Effector memory CD4-positive, alpha-beta T cell (primary cell): Measurements from ENCODE around the gene TSHZ2.

Experiments
- DNase-seq, 3 donors: peaks; one replicate each; pipeline ENCODE4 v3.0.0-alpha.2; 2020
- H3K27ac ChIP-seq: 2 replicates; pipeline ENCODE4 v1.7.0; 2013; ENCODE audit warnings: mild to moderate bottlenecking, low read length, moderate library complexity; ENCODE audit not compliant: insufficient read depth, poor library complexity, severe bottlenecking
- H3K27me3 ChIP-seq: replicated peaks from 2 replicates; pipeline ENCODE4 v1.7.0; 2013; ENCODE audit warnings: mild to moderate bottlenecking, low read length; ENCODE audit not compliant: insufficient read depth, control insufficient read depth, poor library complexity, severe bottlenecking
- H3K36me3 ChIP-seq: 2 replicates; pipeline ENCODE4 v1.7.0; 2013; ENCODE audit warnings: mild to moderate bottlenecking, low read length, moderate library complexity; ENCODE audit not compliant: control insufficient read depth, insufficient read depth
- H3K4me1 ChIP-seq: 2 replicates; pipeline ENCODE4 v1.7.0; 2013; ENCODE audit warnings: low read length, mild to moderate bottlenecking; ENCODE audit not compliant: control insufficient read depth, insufficient read depth, poor library complexity, severe bottlenecking
- H3K4me3 ChIP-seq: 2 replicates; pipeline ENCODE4 v1.7.0; 2013; ENCODE audit warnings: low read length, low read depth, mild to moderate bottlenecking; ENCODE audit not compliant: insufficient read depth, poor library complexity, severe bottlenecking
- H3K9me3 ChIP-seq: 2 replicates; pipeline ENCODE4 v1.7.0; 2013; ENCODE audit warnings: mild to moderate bottlenecking, low read length, moderate library complexity; ENCODE audit not compliant: control insufficient read depth

Gene TSHZ2

GRCh38 chr20:53133628-53134027 is 161.5 kb downstream of the TSHZ2 start:
- no peaks in the 10 kb centered on the region for H3K36me3 ChIP-seq
- no peak overlapping the region for H3K4me3 ChIP-seq
- no peak overlapping the region for H3K27ac ChIP-seq
- DNase-seq = no peak
- H3K4me1 ChIP-seq = no peaks in the 10 kb centered on the region
- no peaks in the 10 kb centered on the region for H3K27me3 ChIP-seq
- H3K9me3 ChIP-seq = no peaks in the 10 kb centered on the region

- no peaks in the 10 kb centered on the region for H3K4me1 ChIP-seq
- no peak overlapping the region for H3K4me3 ChIP-seq
- H3K27ac ChIP-seq = no peak overlapping the region
- no peaks in the 10 kb centered on the region for H3K36me3 ChIP-seq
- no peaks in the 10 kb centered on the region for H3K9me3 ChIP-seq
- DNase-seq = no peak
- no peaks in the 10 kb centered on the region for H3K27me3 ChIP-seq
These were observed 164.3 kb downstream of the TSHZ2 start for GRCh38 chr20:53136473-53136872.

DNA sequence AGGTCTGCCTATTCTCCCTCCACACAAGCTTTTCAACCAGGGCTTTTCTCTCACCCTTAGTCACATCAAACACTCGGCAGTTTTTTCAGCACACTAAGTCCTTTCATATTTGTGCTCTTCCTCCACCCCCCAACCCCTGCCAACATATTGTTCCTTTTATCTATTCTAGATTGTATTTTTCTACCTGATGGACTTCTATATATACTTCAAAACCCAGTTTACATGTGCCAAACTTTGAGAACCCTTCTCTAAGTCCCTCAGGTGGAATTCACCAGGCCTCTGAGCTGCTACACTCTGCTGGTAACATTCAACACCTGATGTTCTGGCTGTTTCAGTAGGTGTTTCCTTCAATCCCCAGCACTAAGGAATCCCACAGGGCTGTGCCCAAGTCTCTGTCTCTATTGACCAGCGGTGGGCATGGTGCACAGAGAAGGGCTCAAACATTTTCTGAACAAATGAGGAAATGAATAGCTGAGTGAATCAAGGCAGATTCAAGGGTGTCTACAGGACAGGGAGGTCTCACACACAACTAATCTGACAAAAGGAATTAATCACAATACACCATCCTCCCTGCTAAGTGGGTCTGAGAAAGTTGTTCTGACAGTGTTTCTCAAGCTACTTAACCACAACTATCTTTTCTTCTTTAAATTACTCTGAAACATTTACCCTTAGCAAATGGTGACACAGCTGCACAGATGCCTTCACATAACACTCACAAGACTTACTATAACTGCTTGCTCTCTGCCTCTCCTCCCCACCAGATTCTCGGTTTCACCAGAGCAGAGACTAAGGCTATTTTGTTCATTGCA is 166.5 kb downstream of the TSHZ2 start:
- no peak overlapping the region for H3K27ac ChIP-seq
- H3K4me1 ChIP-seq = no peaks in the 10 kb centered on the region

DNA sequence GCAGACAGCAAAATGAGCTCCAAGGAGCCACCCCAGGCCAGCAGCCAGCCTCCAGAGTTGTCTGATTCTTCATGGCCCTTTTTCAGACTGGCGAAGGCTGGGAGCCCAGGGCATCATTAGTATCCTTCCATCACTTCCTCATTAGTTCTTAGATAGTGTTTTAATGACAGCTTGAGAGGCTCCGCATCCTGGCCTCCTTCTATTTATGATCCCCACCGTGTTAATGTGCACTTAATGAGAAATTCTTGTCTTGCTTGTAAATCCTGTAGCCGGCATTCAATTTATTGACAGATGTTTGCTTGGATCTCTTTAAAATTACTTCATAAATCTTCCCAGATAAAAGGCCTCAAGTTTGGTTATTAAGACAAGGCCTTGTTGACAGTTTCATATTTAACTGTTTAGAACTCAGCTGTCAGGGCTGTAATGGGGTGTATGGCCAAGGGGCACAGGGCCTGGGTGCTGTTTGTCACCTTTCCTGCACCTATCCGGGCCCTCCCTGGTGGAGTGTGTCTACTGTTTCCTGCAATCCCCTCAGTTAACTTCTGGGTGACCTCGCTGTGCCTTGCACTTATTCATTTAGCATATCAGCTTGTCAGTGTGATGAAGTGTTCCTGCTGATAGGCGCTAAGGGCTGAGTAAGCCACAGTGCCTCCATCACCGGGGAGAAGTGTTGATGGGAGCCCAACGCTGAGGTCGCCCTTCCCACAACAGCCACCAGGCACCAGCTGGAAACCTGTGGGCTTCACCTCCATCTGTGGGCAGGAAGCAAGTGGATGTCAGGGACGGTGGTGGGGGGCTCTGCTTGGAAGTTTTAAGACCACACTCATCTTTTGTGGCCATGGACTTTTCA is 169.3 kb downstream of the TSHZ2 start:
- no peaks in the 10 kb centered on the region for H3K9me3 ChIP-seq
- no peaks in the 10 kb centered on the region for H3K27me3 ChIP-seq
- no peaks in the 10 kb centered on the region for H3K36me3 ChIP-seq
- no peaks in the 10 kb centered on the region for H3K4me1 ChIP-seq
- no peak for DNase-seq
- H3K4me3 ChIP-seq = no peak overlapping the region
- no peak overlapping the region for H3K27ac ChIP-seq

More for the DNA sequence above, 166.5 kb downstream of the TSHZ2 start:
- H3K9me3 ChIP-seq = no peaks in the 10 kb centered on the region
- no peaks in the 10 kb centered on the region for H3K36me3 ChIP-seq
- no peak overlapping the region for H3K4me3 ChIP-seq
- DNase-seq = no peak
- H3K27me3 ChIP-seq = no peaks in the 10 kb centered on the region

DNA sequence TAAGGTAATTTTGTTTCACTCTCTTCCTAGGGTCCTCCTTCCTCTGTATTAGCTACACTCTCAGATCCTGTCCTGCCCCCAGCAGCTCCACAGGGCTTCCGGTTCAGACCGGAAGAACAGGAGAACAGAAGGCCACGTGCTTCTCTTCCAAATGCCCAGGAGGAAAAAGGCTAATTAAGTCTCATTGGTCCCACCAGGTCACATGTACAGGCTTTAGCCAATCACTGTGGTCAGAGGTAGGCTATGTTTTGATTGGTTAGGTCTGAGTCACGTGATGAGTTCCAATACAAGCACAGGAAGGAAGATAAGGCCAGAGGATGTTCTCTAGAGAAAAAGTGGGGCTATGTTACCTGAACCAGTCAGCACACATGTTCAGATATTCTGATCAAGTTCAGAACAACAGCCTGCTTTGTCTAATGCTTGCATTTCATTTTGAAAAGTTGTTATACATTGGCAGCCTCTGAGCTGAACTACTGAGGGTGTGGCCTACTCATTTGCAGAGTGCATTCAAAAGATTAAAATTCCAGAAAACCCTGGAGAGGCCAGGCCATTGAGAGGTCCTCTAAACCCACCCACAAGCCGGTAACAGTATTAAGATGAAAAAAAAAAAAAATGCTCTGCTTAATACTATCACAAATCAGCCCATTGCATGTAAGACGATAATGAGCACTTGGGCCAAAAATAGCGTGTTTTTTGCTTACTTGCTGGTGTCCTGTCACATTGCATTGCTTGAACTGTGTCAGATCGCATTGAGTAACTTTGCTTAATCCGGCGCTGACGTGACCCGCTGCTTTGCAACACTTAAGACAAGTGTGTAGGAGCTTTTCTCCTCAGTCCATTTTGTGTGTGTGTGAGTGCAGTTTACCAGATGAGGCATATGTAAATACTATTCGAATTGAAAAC is 170.3 kb downstream of the TSHZ2 start:
- Histone ChIP-seq H3K4me3 (no peak overlapping the region), H3K4me1 (no peaks in the 10 kb centered on the region), H3K36me3 (no peaks in the 10 kb centered on the region), H3K27ac (no peak overlapping the region), H3K9me3 (no peaks in the 10 kb centered on the region), H3K27me3 (no peaks in the 10 kb centered on the region)
- DNase-seq = no peak

- Histone ChIP-seq H3K27me3 (no peaks in the 10 kb centered on the region), H3K9me3 (no peaks in the 10 kb centered on the region), H3K4me1 (no peaks in the 10 kb centered on the region), H3K27ac (no peak overlapping the region), H3K36me3 (no peaks in the 10 kb centered on the region), H3K4me3 (no peak overlapping the region)
- no peak for DNase-seq
These were observed 174.2 kb downstream of the TSHZ2 start for GRCh38 chr20:53146201-53146891.

DNA sequence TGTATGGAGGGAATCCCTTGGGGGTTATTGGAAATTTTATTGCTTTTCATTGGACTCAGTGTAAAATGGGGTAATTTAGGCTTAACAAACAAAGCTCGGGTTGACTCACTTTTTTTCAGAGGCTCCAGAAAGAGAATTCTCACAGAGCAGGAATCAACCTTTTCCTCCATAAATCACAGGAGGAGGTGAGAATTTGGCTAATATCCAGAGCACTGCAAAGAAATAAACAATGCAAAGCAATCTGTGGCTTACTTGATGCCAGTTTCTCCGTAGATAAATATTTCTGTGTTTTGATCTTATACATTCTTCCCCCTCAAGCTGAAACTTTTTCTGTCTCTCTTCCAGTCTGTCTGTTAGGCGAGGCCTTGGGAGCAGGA is 176.6 kb downstream of the TSHZ2 start:
- H3K4me1 ChIP-seq = no peaks in the 10 kb centered on the region
- no peak overlapping the region for H3K4me3 ChIP-seq
- no peak for DNase-seq
- no peaks in the 10 kb centered on the region for H3K27me3 ChIP-seq
- H3K27ac ChIP-seq = no peak overlapping the region
- no peaks in the 10 kb centered on the region for H3K9me3 ChIP-seq
- no peaks in the 10 kb centered on the region for H3K36me3 ChIP-seq

DNA sequence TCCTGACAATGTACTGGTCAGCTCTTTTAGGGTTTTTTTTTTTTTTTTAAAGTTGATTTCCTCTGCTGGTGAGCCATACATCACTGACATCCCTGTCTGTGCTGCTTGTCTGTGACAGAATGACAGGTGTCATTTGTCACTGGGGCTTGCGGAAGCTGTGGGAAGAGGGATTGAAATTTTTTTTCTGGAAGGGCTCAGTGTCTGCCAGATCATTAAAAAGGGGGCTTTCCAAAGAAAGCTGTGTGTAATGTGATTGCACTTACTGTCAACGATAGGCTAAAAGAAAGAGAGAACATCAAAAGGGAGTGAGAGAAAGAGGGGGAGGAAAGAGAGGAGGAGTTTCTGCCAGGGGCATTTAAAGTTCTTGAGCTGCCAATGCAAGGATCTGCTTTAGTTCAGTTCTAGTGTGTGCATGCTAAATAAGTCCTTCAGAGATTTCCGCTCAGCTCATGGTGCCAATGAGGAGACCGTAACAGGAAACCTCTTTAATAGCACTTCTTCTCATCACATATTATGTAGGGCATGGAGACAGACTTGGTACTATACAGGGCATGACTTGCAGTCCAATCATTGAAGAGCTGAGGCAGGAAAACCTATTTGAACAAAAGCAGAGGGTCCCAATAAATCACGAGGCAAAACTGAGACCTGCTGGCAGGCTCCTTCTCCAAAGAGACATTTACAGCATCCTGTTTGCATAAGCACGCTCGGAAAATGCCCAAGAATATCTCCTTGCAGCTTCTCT is 177.2 kb downstream of the TSHZ2 start:
- H3K36me3 ChIP-seq = no peaks in the 10 kb centered on the region
- no peaks in the 10 kb centered on the region for H3K27me3 ChIP-seq
- no peak overlapping the region for H3K27ac ChIP-seq
- no peaks in the 10 kb centered on the region for H3K4me1 ChIP-seq
- DNase-seq = no peak
- no peak overlapping the region for H3K4me3 ChIP-seq
- no peaks in the 10 kb centered on the region for H3K9me3 ChIP-seq

DNA sequence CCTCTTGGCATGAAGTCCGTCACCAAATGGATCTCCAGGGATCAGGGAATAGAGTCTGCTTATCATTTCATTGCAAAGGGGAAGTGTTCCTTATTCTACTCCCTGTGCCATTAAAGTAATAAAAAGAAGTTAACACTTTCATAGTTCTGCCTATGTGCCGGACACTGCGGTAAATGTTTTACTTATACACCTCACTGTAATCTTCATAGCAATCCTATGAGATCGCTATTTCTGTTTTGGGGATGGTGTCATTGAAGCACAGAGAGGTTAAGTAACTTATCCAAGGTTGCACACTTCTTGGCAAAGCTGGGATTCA is 177.7 kb downstream of the TSHZ2 start:
- DNase-seq = no peak
- Histone ChIP-seq H3K9me3 (no peaks in the 10 kb centered on the region), H3K36me3 (no peaks in the 10 kb centered on the region), H3K4me3 (no peak overlapping the region), H3K4me1 (no peaks in the 10 kb centered on the region), H3K27ac (no peak overlapping the region), H3K27me3 (no peaks in the 10 kb centered on the region)
